HG02840 (cell line): ENCODE data around the gene FCAMR.

ENCODE experiments used
- ATAC-seq: cut with Tn5 transposase; IDR thresholded peaks from one replicate; pipeline ENCODE4 v1.9.1; 2021; ENCODE audit warnings: mild to moderate bottlenecking, moderate library complexity, moderate number of reproducible peaks; ENCODE audit not compliant: unreplicated experiment, low FRiP score

Gene FCAMR

DNA sequence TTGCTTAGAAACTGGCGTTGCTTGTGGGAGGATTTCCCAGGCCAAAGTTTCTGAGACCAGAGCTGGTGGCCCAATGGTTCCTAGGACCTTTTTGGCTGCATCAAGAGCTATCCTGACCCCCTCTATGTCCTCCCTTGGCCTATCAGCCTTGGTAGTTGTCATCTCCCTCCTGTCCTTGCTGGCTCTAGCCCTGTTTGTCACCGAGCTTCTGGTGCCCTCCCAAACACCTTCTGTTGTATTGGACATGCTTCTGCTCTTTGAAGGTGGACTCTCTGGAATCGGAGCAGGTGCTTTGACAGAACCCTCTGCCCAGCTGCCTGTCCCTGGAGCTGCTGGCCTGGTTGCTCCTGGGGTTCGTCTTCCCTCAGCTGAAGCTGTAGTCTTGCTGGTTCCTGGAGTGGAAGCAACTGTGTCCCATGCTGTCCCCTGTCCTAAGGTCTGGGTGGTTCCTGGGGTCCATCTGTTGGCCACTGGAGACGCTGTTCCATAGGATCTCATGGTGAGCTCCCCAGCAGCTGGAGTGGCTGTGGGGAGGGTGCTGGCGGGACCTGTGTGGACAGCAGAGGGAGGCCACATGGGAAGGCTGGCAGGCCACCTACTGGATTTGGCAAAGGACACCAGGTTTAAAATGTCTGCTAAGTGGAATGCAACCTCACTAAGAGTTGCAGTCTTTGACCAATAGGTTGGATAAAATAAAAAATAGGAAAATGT lies 9.4 kb downstream of the FCAMR start:
- ATAC-seq: no peak

DNA sequence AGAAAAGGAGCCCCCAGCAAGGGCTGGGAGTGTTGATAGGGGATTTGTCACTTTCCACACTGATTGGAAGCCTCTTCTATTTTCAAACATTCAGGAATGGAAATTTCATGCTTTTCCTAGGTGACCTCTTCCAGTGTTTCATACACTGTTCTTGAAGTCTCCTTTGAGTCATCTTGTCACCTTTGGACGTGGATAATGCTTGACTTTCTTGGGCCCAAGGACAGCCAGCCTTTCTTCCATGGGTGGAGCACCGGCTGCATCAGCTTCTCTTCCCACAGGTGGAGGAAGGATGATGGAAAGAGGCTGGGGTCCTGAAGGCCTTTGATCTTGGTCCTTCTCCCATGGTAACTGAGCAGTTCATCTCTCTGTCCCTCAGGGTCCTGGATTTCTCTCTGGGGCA lies 12.1 kb downstream of the FCAMR start:
- no peak for ATAC-seq

DNA sequence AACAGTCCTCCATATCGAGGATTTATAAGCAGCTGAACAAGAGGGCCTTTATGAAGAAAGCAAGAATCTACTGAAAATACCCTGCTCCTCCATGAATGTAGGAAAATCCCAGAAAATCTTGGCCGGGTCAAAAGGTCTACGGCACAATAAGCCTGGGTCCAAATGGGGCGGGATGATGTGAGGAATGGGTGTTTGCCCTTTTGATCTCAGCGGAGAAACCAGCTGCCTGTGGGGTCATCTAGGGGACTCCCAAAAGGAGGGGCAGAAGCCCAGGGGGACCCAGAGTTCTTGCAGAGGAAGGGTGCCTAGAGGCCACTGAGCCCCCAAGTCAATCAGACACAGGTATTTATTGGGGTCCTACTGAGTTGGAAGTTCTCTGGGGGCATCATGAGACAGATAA lies 12.6 kb downstream of the FCAMR start:
- ATAC-seq: no peak

DNA sequence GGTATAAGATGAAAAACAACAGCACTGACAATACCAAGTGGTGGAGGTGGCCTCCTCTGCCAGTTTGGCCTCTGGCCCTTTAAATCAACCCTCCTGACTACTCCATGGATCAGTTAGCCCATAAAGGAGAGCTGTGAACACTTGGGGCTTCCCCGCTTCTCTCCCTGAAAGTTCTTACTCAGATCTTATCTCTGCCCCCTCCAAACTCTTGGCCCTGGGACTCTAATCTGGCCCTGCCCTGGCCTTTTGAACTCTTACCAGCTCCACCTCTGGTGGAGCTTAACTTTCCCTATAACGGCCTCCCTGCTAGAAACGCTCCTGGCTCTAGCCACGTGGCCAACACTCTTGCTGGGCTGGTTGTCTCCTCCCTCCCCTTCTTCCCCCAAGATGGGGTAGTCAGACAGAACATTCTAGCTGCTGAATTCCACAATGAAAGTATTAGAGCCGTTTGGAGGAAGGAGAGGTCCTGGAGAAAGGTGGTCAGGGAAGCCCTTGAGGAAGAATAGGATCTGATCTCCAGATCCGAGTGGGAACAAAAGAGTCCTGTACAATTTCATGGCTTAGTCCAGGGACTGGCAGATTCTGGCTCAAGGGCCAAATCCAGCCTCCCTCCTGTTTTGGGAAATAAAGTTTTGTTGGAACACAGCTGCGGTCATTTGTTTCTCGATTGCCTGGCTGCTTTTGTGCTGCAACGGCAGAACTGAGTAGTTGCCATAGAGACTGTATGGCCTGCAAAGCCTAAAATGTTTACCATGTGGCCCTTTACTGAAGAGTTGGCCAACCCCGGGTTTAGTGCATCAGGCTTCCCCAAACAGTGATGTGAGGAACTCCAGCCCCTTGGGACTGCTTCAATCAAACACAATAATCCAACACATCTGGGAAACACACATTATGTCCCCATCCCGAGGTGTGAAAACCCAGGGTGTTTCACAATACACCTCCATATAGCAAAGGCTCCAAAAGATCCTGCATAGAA lies 14.5 kb downstream of the FCAMR start:
- no peak for ATAC-seq

DNA sequence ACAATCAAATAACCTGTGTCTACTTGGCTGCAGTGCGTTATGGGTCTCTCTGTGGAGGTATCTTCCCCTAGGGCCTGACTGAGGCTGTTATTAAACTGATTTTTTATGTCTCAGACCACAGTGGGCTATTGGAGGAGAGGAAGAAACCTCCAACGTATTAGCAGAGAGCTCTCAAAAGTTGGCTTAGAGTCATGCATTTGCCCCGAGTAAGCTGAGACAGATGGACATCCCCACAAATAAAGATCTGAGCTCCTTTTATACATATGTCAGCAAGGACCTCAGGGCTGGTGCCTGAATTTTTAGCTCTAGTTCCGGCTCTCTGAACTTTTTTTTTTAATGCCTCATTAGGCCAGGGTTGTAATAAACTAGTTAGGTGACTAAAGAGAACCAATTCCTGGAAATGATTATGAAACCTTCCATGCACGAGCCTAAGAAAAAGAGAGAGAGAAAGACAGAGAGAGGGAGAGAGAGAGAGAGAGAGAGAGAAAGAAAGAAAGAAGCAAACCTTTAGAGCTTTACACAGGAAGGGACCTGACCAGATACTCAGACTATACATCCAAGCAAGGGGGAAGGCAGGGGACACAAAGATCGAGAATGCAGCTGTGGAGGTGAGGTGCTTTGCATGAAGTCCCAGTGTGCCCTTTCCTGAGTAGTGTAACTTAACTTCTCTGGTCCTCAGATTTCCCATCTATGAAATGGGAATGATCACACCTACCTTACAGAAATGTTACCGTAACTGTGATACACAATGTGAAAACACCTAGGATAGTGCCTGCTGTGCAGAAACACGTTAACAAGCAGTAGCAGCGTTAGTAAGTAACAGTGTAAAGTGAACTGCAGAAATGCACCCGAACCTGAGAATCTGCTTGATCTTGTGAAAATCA lies 15.6 kb downstream of the FCAMR start:
- ATAC-seq: no peak

DNA sequence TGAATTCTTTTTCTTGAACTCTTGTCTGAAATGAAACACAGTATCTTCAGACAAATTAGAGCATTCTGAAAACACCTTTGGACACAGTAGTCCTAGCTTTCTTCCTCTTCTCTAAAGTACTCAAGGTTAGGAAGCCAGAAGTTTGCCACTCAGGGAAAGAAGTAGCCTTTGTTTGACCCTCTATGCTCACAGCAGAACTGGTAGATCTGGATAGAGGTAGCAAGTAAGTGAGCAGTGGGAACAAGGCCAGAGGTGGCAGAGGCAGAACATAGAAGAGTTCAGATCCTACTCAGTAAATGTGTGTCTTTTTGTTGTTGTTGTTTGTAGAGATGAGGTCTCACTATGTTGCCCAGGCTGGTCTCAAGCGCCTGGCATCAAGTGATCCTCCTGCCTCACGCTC lies 16.6 kb downstream of the FCAMR start:
- no peak for ATAC-seq

DNA sequence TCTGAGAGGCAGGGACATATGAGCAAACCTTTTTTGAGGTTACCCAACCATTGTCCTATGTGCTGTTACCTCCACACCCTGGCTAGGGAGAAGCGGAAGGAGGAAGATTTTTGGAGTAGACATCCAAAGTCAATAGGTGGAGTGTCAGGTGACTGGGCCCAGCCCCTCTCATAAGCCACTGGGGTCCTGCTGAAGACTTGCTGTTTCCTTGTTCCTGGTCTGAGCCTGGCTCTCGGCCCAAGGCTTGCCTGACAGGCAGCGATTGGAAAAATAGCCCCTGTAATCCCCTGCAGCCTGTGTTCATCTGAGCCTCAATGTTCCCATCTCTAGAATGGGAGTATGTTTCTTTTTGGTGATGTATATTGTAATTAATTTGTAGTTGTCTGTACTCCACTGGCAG lies 17.1 kb downstream of the FCAMR start:
- no peak for ATAC-seq

DNA sequence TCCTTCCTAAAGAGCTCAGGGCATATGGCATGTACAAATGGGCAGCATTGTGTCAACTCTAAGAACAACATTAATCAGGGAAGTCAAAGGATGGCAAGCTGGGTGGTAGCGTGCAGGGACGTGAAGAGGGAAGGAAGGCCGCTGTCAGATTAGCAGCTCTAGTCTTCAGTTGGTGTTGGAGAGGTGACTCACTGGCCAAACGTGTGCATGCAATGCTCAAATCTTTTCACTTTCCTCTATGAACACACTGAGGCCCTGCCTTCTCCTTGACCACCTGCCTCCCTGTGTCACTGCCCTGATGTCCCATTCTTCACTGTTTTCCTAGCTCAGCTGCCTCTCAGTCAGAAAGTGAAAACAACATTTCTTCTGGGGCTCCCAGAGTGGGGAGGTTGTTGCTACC lies 18.1 kb downstream of the FCAMR start:
- no peak for ATAC-seq

DNA sequence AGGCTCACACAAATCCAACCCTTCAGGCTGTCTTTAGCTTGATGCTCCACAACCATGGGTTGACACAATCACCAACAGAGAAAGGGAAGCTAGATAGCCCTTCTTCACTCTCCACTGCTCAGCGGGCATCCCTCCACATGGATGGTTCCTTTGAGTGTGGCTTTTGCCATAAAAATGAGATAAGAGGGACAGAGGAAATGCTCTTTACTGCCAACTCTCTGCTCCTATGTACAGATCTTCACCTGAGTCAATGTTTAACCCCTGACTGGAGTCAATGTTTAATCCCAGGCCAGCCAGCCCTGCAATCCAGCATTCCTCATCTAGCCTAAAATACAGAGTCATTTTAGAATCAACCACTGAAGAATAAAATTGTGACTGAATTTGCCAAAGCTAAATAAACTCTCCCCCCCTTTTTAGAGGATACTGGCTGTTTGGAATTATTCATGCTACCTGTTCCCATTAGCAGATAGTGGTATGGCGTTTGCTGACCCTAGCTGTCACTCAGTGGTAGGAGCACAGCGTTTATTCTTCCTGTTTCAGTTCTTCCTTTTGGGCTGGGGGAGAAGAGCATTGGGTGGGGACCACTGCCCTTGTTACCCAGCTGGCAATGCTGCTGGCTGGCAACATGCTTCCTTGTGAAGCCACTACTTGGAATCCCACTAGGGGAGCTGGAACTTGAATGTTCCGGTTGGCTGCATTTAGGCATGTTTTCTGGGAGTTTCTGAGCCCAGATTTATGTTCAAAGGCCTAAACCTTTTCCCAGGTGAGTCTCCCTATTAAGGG lies 18.8 kb downstream of the FCAMR start:
- no peak for ATAC-seq

DNA sequence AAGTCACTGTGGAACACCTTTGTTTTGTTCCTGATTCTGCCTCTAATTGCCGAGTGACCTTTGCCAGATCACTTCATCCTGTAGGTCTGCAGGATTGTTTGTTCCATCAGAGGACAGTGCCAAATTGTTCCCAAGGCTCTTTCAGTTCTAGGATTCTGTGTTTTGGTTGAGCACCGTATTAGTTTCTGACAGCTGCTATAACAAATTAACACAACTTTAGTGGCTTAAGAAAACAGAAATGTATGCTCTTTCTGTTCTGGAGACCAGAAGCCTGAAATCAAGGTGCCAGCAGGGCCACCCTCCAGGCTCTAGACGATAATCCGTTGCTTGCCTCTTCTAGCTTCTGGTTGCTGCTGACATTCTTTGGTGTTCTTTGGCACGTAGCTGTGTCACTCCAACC lies 20.6 kb downstream of the FCAMR start:
- no peak for ATAC-seq

DNA sequence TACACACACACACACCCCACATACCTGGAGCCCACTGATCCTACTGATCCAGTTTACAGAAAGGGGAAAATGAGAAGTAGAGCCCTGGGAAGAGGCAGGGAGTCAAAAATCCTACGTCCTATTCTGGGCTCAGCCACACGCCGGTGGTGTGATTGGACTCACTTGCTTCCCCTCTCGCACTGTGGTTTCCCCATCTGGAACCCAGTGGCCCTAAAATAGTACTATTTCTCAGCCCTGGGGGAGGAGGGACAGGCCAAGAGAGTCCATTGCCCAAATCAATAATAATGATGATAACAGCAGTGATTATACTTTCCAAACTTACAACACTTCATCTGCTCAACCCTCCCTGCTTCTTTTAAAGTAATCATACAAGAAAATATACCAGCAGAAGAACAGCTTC lies 21.1 kb downstream of the FCAMR start:
- no peak for ATAC-seq

DNA sequence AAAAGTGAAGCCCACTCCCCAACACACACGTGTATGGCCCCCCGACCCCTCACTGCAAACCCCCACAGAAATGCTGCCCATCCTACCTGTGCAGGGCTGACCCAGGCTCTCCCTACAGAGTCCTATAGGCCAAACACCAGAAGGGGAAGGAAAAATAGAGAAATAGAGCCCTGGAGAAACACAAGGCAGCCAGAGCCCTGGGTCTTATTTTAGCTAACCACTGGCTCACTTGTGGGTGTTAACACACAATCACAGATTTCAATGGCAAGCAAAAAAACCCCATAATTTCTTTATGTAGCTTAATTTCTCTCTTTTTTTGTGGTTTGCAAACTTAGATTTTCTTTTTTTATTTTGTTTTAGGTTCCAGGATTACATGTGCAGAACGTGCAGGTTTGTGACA lies 23.0 kb downstream of the FCAMR start:
- no peak for ATAC-seq

DNA sequence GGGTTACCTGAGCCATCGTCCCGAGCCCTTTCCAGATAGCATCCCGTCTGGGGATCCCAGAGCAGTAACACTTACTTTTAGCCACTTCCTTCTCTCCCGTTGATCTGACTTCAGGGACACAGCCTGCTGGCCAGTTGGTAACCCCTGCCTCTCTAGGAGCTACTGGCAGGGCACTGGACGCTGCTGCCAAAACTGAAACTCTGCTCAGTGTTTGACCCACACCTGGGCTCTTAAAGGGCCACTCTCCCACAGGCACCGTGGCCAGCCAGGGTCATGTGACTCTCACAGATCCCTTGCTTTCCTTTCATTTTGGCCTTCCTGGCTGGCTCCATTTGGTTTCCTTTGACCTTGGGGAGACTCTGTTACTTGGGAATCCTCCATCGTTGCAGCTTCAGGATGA lies 24.0 kb downstream of the FCAMR start, which contains the start of gene PIGR:
PIGR (minus strand) TSS at position 206 of the 400 bp plus-strand sequence. CDS start 5,935 bp downstream, outside the sequence.
- no peak for ATAC-seq

DNA sequence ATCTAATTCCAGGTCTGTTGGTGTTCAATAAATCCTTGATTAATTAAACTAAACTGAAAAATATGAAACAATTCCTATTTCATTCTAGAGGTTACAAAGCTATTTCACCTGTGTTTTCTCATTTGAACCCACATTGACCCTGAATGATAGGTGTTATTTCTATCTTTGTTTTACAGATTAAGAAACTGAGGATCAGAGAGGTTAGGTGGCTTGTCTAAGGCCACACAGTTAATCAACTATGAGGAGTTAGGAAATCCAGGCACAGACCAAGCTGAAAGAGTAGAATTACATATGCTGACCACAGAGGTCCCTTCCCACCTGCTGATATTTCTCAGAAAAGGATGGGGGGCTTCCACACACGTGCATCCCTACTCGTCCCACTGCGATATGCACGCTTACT lies 24.5 kb downstream of the FCAMR start:
- no peak for ATAC-seq

DNA sequence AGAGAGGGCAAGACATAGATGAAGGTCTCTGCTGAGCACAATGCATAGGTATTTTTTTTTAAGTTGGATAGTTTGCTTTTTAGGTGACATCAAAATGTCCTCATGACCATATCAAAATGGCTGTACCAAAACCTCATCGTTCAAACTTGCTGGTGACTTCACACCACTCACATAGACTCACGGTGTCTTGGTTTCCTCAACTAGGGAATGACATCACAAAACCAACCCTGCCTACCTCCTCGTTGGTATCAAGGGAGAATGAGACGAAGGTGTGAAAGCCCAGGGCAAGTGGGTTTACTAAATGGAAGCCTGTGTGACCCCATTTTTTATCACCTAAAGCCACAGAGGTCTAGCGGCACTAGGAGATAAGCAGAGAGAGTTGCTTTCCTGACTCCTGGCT lies 25.6 kb downstream of the FCAMR start:
- ATAC-seq: no peak

DNA sequence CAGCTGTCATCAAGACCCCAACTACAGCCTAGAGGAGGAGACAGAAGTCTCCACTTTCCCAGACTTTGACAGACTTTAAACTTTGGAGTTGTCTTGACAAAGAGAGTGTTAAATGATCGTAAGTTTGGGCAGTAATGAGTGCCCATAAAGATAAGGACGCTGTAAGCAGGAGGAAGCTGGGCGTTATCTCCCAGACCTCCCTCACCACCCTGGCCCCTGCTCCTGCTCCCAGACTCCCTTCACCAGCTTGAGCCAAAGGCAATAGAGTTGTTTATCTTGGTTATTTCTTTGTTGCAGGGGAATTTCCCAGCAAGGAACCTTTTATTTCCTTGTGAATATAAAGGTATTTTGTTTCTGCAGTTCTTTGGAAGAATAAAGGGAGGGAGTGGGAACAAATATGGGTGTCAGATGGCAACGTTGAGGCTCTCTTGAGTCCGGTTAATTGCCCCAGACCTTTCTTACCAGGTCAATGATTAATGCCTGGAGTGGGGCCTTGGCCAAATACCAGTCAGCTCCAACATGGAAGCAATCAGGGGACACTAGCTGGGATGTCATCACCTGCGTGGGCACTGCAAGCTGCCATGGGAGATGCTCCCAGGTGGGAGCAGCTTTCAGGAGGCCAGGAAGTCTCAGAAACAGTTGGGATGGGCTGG lies 28.4 kb downstream of the FCAMR start:
- no peak for ATAC-seq

DNA sequence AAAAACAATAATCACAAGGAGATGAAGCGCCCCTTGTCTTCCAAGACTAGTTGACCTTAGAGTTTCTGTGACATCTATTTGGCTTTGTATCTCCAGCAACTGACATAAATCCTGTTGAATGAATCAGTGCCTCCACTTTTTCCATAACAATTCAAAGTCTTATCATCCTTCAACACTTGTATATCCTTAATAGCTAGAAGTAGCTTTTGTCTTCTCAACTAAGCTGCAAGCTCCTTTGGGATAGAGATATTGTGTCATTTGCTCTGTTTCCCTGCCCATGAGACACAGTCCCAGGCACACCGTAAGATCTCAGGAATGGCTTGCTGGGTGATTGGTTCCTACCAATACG lies 29.7 kb downstream of the FCAMR start:
- no peak for ATAC-seq

DNA sequence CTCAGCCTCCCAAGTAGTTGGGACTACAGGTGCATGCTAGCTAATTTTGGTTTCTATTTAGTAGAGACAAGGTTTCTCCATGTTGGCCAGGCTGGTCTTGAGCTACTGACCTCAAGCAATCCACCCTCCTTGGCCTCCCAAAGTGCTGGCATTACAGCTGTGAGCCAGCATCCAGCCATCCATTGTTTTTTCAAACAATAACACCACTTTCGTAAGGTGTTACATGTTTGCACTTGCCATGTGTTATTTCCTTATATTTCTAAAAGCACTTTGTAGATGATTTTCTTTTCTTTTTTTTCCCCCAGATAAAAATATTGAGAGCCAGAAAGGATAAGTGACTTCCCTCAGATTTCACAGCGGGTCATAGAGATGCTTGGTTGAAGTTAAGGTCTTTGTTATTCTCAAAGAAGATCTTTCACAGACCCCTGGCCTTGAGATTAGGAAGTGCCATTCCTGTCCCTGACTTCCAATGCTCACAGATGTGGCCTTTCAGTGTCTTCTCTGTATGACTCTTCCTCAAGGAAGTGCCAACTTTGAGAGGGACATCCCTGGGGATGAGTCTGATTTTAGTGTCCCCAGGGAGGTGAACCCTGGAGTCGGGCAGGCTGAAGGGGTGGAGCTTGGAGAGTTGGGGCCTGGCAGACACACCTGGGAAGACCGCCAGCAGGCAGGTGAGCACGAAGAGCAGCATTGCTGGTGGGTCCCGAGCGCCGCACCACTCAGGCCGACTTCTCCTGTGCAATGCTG lies 30.2 kb downstream of the FCAMR start:
- no peak for ATAC-seq

DNA sequence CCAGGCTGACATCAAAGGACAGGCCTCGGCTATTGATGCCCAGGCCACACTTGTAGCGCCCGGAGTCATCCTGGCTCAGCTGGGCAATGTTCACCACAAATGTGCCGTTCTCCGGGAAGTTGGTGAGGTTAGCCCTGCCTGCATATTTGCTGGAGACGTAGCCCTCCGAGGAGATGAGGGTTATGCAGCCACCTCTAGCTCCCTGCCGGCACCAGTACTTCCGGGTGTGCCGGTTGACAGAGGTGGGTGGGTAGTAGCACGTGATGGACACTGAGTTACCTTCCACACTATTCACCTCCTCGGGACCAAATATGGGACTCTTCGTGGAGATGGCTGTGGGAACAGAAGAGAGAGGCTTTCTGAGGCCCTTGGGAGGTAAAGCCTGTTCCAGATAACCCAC lies 31.1 kb downstream of the FCAMR start:
- ATAC-seq: no peak
